ENCODE measurements around the gene ADPGK.

- TF ChIP-seq YY1 (IDR thresholded peaks at IDR 0.05; ENCODE audit: insufficient read depth, insufficient read length), result no peak
- TF ChIP-seq SUZ12 (IDR thresholded peaks at IDR 0.05; ENCODE audit: extremely low read depth, insufficient read depth, insufficient read length), result no peak
- no peak for TF ChIP-seq ZNF274 (IDR thresholded peaks at IDR 0.05; ENCODE audit: low read depth, low read length)
Observed at GRCh38 chr15:72800833-72801481, 17.4 kb upstream of the ADPGK start.
